ENCODE measurements around the gene CARMIL1.

DNA sequence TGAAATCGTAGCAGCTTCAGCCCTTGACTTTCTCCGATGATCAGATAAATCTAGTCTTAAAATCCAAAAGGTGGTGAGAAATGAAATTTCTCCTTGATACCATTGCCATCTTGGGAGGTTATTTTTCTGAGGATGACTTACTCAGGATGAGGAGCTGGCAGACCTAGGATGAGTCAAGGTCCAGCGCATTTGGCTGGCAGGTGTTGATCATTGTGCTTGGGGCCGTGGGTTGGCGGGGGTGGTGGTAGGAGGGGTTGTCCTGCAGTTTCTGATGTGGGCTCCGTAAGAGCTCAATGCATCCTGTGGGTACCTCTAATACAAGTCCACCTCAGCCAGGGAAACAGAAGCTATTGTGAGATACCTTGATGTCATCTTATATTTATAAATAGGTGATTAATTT, 224.5 kb downstream of the CARMIL1 start:
- TF ChIP-seq SUZ12 (IDR thresholded peaks at IDR 0.05; ENCODE audit: unreplicated experiment) (no peak), CHD1 (IDR thresholded peaks at IDR 0.05; ENCODE audit: low read depth, low read length) (no peak), STAT1 (conservative IDR thresholded peaks at IDR 0.05) (no peak), CHD4 (IDR thresholded peaks at IDR 0.05) (no peak), EZH2 (IDR thresholded peaks at IDR 0.05; ENCODE audit: borderline replicate concordance, control insufficient read depth, low read depth, low read length) (no peak), SRF (IDR thresholded peaks at IDR 0.05; ENCODE audit: low read depth in 2 of 2, low read length in 2 of 2) (no peak), RFX5 (IDR thresholded peaks at IDR 0.05; ENCODE audit: low read depth, low read length) (no peak), MYC (IDR thresholded peaks at IDR 0.05; ENCODE audit: insufficient read depth, insufficient read length, insufficient replicate concordance, low read length, severe bottlenecking) (no peak), BHLHE40 (IDR thresholded peaks at IDR 0.05; ENCODE audit: borderline replicate concordance in 1 of 2, low read depth in 2 of 2, low read length in 1 of 2) (no peak), RAD21 (IDR thresholded peaks at IDR 0.05; ENCODE audit: insufficient read depth, low read depth, low read length) (no peak), SUPT20H (IDR thresholded peaks at IDR 0.05; ENCODE audit: borderline replicate concordance, control insufficient read depth, low read depth, low read length) (no peak)
- TF ChIP-seq, protein P1, sequence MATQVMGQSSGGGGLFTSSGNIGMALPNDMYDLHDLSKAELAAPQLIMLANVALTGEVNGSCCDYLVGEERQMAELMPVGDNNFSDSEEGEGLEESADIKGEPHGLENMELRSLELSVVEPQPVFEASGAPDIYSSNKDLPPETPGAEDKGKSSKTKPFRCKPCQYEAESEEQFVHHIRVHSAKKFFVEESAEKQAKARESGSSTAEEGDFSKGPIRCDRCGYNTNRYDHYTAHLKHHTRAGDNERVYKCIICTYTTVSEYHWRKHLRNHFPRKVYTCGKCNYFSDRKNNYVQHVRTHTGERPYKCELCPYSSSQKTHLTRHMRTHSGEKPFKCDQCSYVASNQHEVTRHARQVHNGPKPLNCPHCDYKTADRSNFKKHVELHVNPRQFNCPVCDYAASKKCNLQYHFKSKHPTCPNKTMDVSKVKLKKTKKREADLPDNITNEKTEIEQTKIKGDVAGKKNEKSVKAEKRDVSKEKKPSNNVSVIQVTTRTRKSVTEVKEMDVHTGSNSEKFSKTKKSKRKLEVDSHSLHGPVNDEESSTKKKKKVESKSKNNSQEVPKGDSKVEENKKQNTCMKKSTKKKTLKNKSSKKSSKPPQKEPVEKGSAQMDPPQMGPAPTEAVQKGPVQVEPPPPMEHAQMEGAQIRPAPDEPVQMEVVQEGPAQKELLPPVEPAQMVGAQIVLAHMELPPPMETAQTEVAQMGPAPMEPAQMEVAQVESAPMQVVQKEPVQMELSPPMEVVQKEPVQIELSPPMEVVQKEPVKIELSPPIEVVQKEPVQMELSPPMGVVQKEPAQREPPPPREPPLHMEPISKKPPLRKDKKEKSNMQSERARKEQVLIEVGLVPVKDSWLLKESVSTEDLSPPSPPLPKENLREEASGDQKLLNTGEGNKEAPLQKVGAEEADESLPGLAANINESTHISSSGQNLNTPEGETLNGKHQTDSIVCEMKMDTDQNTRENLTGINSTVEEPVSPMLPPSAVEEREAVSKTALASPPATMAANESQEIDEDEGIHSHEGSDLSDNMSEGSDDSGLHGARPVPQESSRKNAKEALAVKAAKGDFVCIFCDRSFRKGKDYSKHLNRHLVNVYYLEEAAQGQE (IDR thresholded peaks at IDR 0.05; ENCODE audit: low read depth, low read length), result no peak
- TF ChIP-seq, protein P2, sequence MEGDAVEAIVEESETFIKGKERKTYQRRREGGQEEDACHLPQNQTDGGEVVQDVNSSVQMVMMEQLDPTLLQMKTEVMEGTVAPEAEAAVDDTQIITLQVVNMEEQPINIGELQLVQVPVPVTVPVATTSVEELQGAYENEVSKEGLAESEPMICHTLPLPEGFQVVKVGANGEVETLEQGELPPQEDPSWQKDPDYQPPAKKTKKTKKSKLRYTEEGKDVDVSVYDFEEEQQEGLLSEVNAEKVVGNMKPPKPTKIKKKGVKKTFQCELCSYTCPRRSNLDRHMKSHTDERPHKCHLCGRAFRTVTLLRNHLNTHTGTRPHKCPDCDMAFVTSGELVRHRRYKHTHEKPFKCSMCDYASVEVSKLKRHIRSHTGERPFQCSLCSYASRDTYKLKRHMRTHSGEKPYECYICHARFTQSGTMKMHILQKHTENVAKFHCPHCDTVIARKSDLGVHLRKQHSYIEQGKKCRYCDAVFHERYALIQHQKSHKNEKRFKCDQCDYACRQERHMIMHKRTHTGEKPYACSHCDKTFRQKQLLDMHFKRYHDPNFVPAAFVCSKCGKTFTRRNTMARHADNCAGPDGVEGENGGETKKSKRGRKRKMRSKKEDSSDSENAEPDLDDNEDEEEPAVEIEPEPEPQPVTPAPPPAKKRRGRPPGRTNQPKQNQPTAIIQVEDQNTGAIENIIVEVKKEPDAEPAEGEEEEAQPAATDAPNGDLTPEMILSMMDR (IDR thresholded peaks at IDR 0.05 in 2 of 3, conservative IDR thresholded peaks at IDR 0.05 in 1 of 3; ENCODE audit: control insufficient read depth in 2 of 3, extremely low read depth in 1 of 3, insufficient read depth in 1 of 3, low read depth in 3 of 3, low read length in 3 of 3), result no peak
- TF ChIP-seq, protein P3, sequence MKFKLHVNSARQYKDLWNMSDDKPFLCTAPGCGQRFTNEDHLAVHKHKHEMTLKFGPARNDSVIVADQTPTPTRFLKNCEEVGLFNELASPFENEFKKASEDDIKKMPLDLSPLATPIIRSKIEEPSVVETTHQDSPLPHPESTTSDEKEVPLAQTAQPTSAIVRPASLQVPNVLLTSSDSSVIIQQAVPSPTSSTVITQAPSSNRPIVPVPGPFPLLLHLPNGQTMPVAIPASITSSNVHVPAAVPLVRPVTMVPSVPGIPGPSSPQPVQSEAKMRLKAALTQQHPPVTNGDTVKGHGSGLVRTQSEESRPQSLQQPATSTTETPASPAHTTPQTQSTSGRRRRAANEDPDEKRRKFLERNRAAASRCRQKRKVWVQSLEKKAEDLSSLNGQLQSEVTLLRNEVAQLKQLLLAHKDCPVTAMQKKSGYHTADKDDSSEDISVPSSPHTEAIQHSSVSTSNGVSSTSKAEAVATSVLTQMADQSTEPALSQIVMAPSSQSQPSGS (IDR thresholded peaks at IDR 0.05; ENCODE audit: low read length), result no peak
